Measurements from ENCODE around the gene SNX32. TPM values are rescaled to one million over a fixed set of nuclear protein-coding genes. Genes with fewer than 3 reads are reported as not detected.
"Not testable (repeated sequence)": the region's sequence is repeated elsewhere in the genome, so short reads cannot be mapped to it uniquely, and the experiment has no call there.

Gene SNX32
- total RNA-seq, 2 experiments from 2014 or later = 2.0 to 2.7 TPM

- peak overlapping the region; percentile 66 for H3K27ac Mint-ChIP-seq
- POLR2A ChIA-PET = interaction anchor here (2.0 kb wide), 2 partner anchors 8 to 27 kb away, joined by 5 to 11 read pairs; partner anchors contain the start of genes CFL1 and MUS81
- no peak for DNase-seq
- H3K36me3 Mint-ChIP-seq = peaks cover 36% of the 10 kb centered on the region
- no peaks in the 10 kb centered on the region for H3K27me3 Mint-ChIP-seq
- H3K4me1 Mint-ChIP-seq (ENCODE audit: low read depth) = peaks cover 49% of the 10 kb centered on the region
- H3K4me3 Mint-ChIP-seq = no peak overlapping the region
- intact Hi-C loops (cut with micrococcal nuclease) = no loop called here
- CTCF ChIA-PET = interaction anchor here (0.6 to 9.5 kb wide), 27 partner anchors 9 to 296 kb away, joined by 3 to 277 read pairs (median 12); partner anchors contain the start of genes AP5B1, CFL1, EFEMP2 and FOSL1
- no peaks in the 10 kb centered on the region for H3K9me3 Mint-ChIP-seq
Observed at GRCh38 chr11:65885808-65886536, 52.2 kb downstream of the SNX32 start.

GRCh38 chr11:65886826-65887722 is 53.3 kb downstream of the SNX32 start:
- H3K27me3 Mint-ChIP-seq = no peaks in the 10 kb centered on the region
- intact Hi-C loops (cut with micrococcal nuclease) = no loop called here
- H3K4me3 Mint-ChIP-seq = peak overlapping the region; percentile 99
- H3K36me3 Mint-ChIP-seq = peaks cover 36% of the 10 kb centered on the region
- H3K4me1 Mint-ChIP-seq (ENCODE audit: low read depth) = peaks cover 46% of the 10 kb centered on the region
- POLR2A ChIA-PET = interaction anchor here (0.6 to 7.5 kb wide), 4 partner anchors 10 to 242 kb away, joined by 3 to 95 read pairs (median 16); partner anchors contain the start of genes CFL1 and MUS81
- no peak for DNase-seq
- H3K9me3 Mint-ChIP-seq = no peaks in the 10 kb centered on the region
- peak overlapping the region; percentile 89 for H3K27ac Mint-ChIP-seq
- CTCF ChIA-PET = interaction anchor here (0.6 to 9.5 kb wide), 17 partner anchors 11 to 224 kb away, joined by 3 to 277 read pairs (median 16); partner anchors contain the start of genes AP5B1, CFL1, EFEMP2 and FOSL1

GRCh38 chr11:65887723-65888162 is 54.0 kb downstream of the SNX32 start:
- H3K4me1 Mint-ChIP-seq (ENCODE audit: low read depth) = peaks cover 53% of the 10 kb centered on the region
- intact Hi-C loops (cut with micrococcal nuclease) = loop anchor here (1.0 to 2.0 kb wide), 4 partner anchors 15 to 73 kb away; partner anchors contain the start of genes CFL1, EFEMP2 and SART1
- peak overlapping the region; percentile 89 for H3K27ac Mint-ChIP-seq
- H3K36me3 Mint-ChIP-seq = peaks cover 38% of the 10 kb centered on the region
- H3K27me3 Mint-ChIP-seq = no peaks in the 10 kb centered on the region
- peak; percentile 54 for DNase-seq
- H3K4me3 Mint-ChIP-seq = peak overlapping the region; percentile 99
- H3K9me3 Mint-ChIP-seq = no peaks in the 10 kb centered on the region
- ChIA-PET POLR2A (interaction anchor here (0.6 to 7.5 kb wide), 9 partner anchors 8 to 243 kb away, joined by 3 to 98 read pairs (median 4); partner anchors contain the start of genes CFL1, CTSW, FOSL1 and KAT5), CTCF (interaction anchor here (0.6 to 9.5 kb wide), 24 partner anchors 8 to 225 kb away, joined by 3 to 277 read pairs (median 5); partner anchors contain the start of genes AP5B1, BANF1, CFL1 and CTSW)

GRCh38 chr11:65888163-65888814 is 54.5 kb downstream of the SNX32 start, which contains the start of gene FIBP:
TSS of gene FIBP (minus strand) at chr11:65888471. CDS start at chr11:65888418, 53 bp downstream.
- peak within 1 kb of the TSS; percentile 99 for H3K4me3 Mint-ChIP-seq

GRCh38 chr11:65890324-65891218 is 56.8 kb downstream of the SNX32 start, which contains the start of gene CCDC85B:
TSS of gene CCDC85B (plus strand) at chr11:65890673. CDS start at chr11:65890784, 111 bp downstream.
- intact Hi-C loops (cut with micrococcal nuclease) = loop anchor here (1.0 kb wide), 2 partner anchors 10 to 29 kb away; partner anchors contain the start of genes C11orf68, DRAP1 and FOSL1
- H3K27me3 Mint-ChIP-seq = no peaks in the 10 kb centered on the region
- H3K36me3 Mint-ChIP-seq = peaks cover 29% of the 10 kb centered on the region
- H3K4me3 Mint-ChIP-seq = peak within 1 kb of the TSS; percentile 99
- DNase-seq = peak; percentile 99
- POLR2A ChIA-PET = interaction anchor here (0.6 to 7.5 kb wide), 21 partner anchors 9 to 726 kb away, joined by 3 to 98 read pairs (median 4); partner anchors contain the start of genes BANF1, C11orf68, CFL1 and EIF1AD
- peak within 1 kb of the TSS; percentile 89 for H3K27ac Mint-ChIP-seq
- CTCF ChIA-PET = interaction anchor here (0.6 to 9.5 kb wide), 26 partner anchors 8 to 332 kb away, joined by 3 to 277 read pairs (median 4); partner anchors contain the start of genes BANF1, C11orf68, CFL1 and EFEMP2
- peaks cover 58% of the 10 kb centered on the region for H3K4me1 Mint-ChIP-seq (ENCODE audit: low read depth)
- no peaks in the 10 kb centered on the region for H3K9me3 Mint-ChIP-seq

More at GRCh38 chr11:65888163-65888814, 54.5 kb downstream of the SNX32 start, which contains the start of gene FIBP:
- no peaks in the 10 kb centered on the region for H3K9me3 Mint-ChIP-seq
- intact Hi-C loops (cut with micrococcal nuclease) = loop anchor here (1.0 to 2.0 kb wide), 4 partner anchors 15 to 73 kb away; partner anchors contain the start of genes CFL1, EFEMP2 and SART1
- H3K36me3 Mint-ChIP-seq = peaks cover 39% of the 10 kb centered on the region
- H3K27ac Mint-ChIP-seq = peak within 1 kb of the TSS; percentile 89
- POLR2A ChIA-PET = interaction anchor here (0.9 to 7.5 kb wide), 13 partner anchors 9 to 176 kb away, joined by 3 to 98 read pairs (median 4); partner anchors contain the start of genes CFL1, CTSW, FOSL1 and KAT5
- H3K27me3 Mint-ChIP-seq = no peaks in the 10 kb centered on the region
- CTCF ChIA-PET = interaction anchor here (0.7 to 9.5 kb wide), 31 partner anchors 8 to 275 kb away, joined by 3 to 277 read pairs (median 4); partner anchors contain the start of genes AP5B1, BANF1, CFL1 and CST6
- peaks cover 57% of the 10 kb centered on the region for H3K4me1 Mint-ChIP-seq (ENCODE audit: low read depth)
- DNase-seq = peak; percentile 98

GRCh38 chr11:65891219-65892136 is 57.7 kb downstream of the SNX32 start:
- peak; percentile 53 for DNase-seq
- ChIA-PET POLR2A (interaction anchor here (0.7 to 7.5 kb wide), 11 partner anchors 9 to 467 kb away, joined by 3 to 98 read pairs (median 6); partner anchors contain the start of genes BANF1, C11orf68, CFL1 and EIF1AD), CTCF (interaction anchor here (0.8 to 9.5 kb wide), 20 partner anchors 7 to 331 kb away, joined by 3 to 277 read pairs (median 5); partner anchors contain the start of genes BANF1, C11orf68, CFL1 and EFEMP2)
- peak overlapping the region; percentile 87 for H3K27ac Mint-ChIP-seq
- peak overlapping the region; percentile 65 for H3K4me3 Mint-ChIP-seq
- peaks cover 29% of the 10 kb centered on the region for H3K36me3 Mint-ChIP-seq
- intact Hi-C loops (cut with micrococcal nuclease) = no loop called here
- H3K4me1 Mint-ChIP-seq (ENCODE audit: low read depth) = peaks cover 63% of the 10 kb centered on the region
- no peaks in the 10 kb centered on the region for H3K27me3 Mint-ChIP-seq
- no peaks in the 10 kb centered on the region for H3K9me3 Mint-ChIP-seq

- H3K27ac Mint-ChIP-seq = peak overlapping the region; percentile 87
- ChIA-PET CTCF (interaction anchor here (0.7 to 9.5 kb wide), 6 partner anchors 6 to 180 kb away, joined by 3 to 192 read pairs (median 6); partner anchors contain the start of genes FOSL1, KAT5 and MUS81), POLR2A (interaction anchor here (5.0 to 7.5 kb wide), 2 partner anchors 8 to 33 kb away, joined by 95 to 98 read pairs; partner anchors contain the start of genes CFL1, FOSL1 and MUS81)
- H3K27me3 Mint-ChIP-seq; H3K9me3 Mint-ChIP-seq; intact Hi-C loops (cut with micrococcal nuclease): not testable (repeated sequence)
- peaks cover 28% of the 10 kb centered on the region for H3K36me3 Mint-ChIP-seq
- peak; percentile 66 for DNase-seq
- H3K4me3 Mint-ChIP-seq = peak overlapping the region; percentile 65
- peaks cover 63% of the 10 kb centered on the region for H3K4me1 Mint-ChIP-seq (ENCODE audit: low read depth)
Observed at GRCh38 chr11:65892137-65892540, 58.4 kb downstream of the SNX32 start.

GRCh38 chr11:65892661-65893317 is 59.0 kb downstream of the SNX32 start:
- Mint-ChIP-seq H3K9me3 (no peaks in the 10 kb centered on the region), H3K4me1 (ENCODE audit: low read depth) (peaks cover 65% of the 10 kb centered on the region), H3K36me3 (peaks cover 34% of the 10 kb centered on the region), H3K27ac (peak overlapping the region; percentile 87), H3K27me3 (no peaks in the 10 kb centered on the region), H3K4me3 (peak overlapping the region; percentile 65)
- DNase-seq = no peak
- ChIA-PET CTCF (interaction anchor here (0.7 to 9.5 kb wide), 5 partner anchors 6 to 130 kb away, joined by 3 to 192 read pairs (median 3); partner anchors contain the start of genes FOSL1 and MUS81), POLR2A (interaction anchor here (1.3 to 7.5 kb wide), 4 partner anchors 7 to 34 kb away, joined by 3 to 98 read pairs (median 50); partner anchors contain the start of genes C11orf68, CFL1, FOSL1 and MUS81)
- intact Hi-C loops (cut with micrococcal nuclease) = loop anchor here (1.0 kb wide), 1 partner anchor 36 kb away; no protein-coding TSS in a partner anchor

All from activated CD4-positive, alpha-beta memory T cell treated with anti-CD3 and anti-CD28 coated beads for 36 hours (primary cell).